PC-3 (cell line): ENCODE results near the gene SUSD4. TPM values are rescaled to one million over a fixed set of nuclear protein-coding genes. Genes with fewer than 3 reads are reported as not detected.

ENCODE experiments used
- ATAC-seq: fragments of 200-7000 bp; cut with Tn5 transposase; 2 replicates; pipeline ENCODE4 v1.9.1; 2020; ENCODE audit warnings: mild to moderate bottlenecking, moderate library complexity
- BruUV-seq: library from RNA; stranded (reverse); fragments of 400-500 nt; replicated peaks from 2 replicates; lab custom pipeline; 2021; lab: Mats Ljungman, UMichigan
- CTCF ChIA-PET: fragments of 300-600 bp; sonication (Branson Sonifier 250); formaldehyde crosslinking; loops from one replicate; lab custom pipeline; 2022; ENCODE audit warnings: antibody characterized with exemption; lab: Charles Lee
- POLR2A ChIA-PET: fragments of 300-600 bp; sonication (Branson Sonifier 250); formaldehyde crosslinking; loops from one replicate; lab custom pipeline; 2022; ENCODE audit warnings: antibody characterized with exemption; ENCODE audit not compliant: unreplicated experiment; lab: Charles Lee
- DNase-seq: peaks from one replicate; pipeline ENCODE4 v3.0.0-alpha.2; 2015
- H2AFZ ChIP-seq: fragments of 300-600 bp; sonication (generic); 2 replicates; pipeline ENCODE4 v1.6.0; 2016; ENCODE audit warnings: antibody characterized with exemption, low read length
- H3F3A ChIP-seq: fragments of 300-600 bp; sonication (generic); one replicate; pipeline ENCODE4 v1.6.0; 2017; ENCODE audit warnings: antibody characterized with exemption, low read length, control low read depth, mild to moderate bottlenecking; ENCODE audit not compliant: unreplicated experiment
- H3K27ac ChIP-seq: fragments of 300-600 bp; sonication (generic); 2 replicates; pipeline ENCODE4 v1.5.1; 2016; ENCODE audit warnings: mild to moderate bottlenecking, low read length
- H3K27me3 ChIP-seq: fragments of 300-600 bp; sonication (generic); 2 replicates; pipeline ENCODE4 v1.6.1; 2016; ENCODE audit warnings: low read length, mixed read lengths
- H3K36me3 ChIP-seq: fragments of 300-600 bp; sonication (generic); 2 replicates; pipeline ENCODE4 v1.6.1; 2016; ENCODE audit warnings: low read depth, mixed run types, low read length, mixed read lengths
- H3K4me1 ChIP-seq: fragments of 300-600 bp; sonication (generic); 2 replicates; pipeline ENCODE4 v1.5.1; 2016; ENCODE audit warnings: low read length; ENCODE audit not compliant: insufficient read depth
- H3K4me2 ChIP-seq: fragments of 300-600 bp; sonication (generic); 2 replicates; pipeline ENCODE4 v1.6.0; 2016; ENCODE audit warnings: low read length
- H3K4me3 ChIP-seq: fragments of 300-600 bp; sonication (generic); 2 replicates; pipeline ENCODE4 v1.5.1; 2016; ENCODE audit warnings: mild to moderate bottlenecking, low read length, mixed read lengths
- H3K79me2 ChIP-seq: fragments of 300-600 bp; sonication (generic); 2 replicates; pipeline ENCODE4 v1.6.1; 2017; ENCODE audit warnings: low read length, mixed read lengths
- H3K9ac ChIP-seq: fragments of 300-600 bp; sonication (generic); 2 replicates; pipeline ENCODE4 v1.6.0; 2016; ENCODE audit warnings: mild to moderate bottlenecking, low read length
- H3K9me2 ChIP-seq: fragments of 300-600 bp; sonication (generic); replicated peaks from 2 replicates; pipeline ENCODE4 v1.6.1; 2016; ENCODE audit warnings: mixed run types, low read length, mixed read lengths
- H3K9me3 ChIP-seq: fragments of 300-600 bp; sonication (generic); 2 replicates; pipeline ENCODE4 v1.6.1; 2016; ENCODE audit warnings: low read length, mixed read lengths
- H4K20me1 ChIP-seq: fragments of 300-600 bp; sonication (generic); 2 replicates; pipeline ENCODE4 v1.6.1; 2016; ENCODE audit warnings: low read length, mixed read lengths
- EZH2 ChIP-seq: fragments of 300-600 bp; sonication (generic); IDR thresholded peaks from one replicate; pipeline ENCODE4 v1.6.1; 2017; ENCODE audit warnings: antibody characterized with exemption, mild to moderate bottlenecking, low read length; ENCODE audit not compliant: unreplicated experiment
- EZH2phosphoT487 ChIP-seq: fragments of 300-600 bp; sonication (generic); IDR thresholded peaks from 2 replicates; pipeline ENCODE4 v1.6.1; 2018; ENCODE audit warnings: mild to moderate bottlenecking, antibody characterized with exemption, low read length, borderline replicate concordance
- intact Hi-C: fragments of 100-400 bp; cut with micrococcal nuclease; formaldehyde crosslinking; loops from 2 replicates; pipeline ENCODE4 v1.9.0; 2023
- total RNA-seq: library from RNA; depleted of rRNA; stranded (reverse); fragments of >200 nt; gene quantifications from 2 replicates; pipeline ENCODE4 v1.2.3, GENCODE V29; 2014
- TF ChIP-seq, protein P1 (sequence below): fragments of 300-600 bp; sonication (generic); conservative IDR thresholded peaks from 2 replicates; pipeline ENCODE4 v1.5.1; 2017; ENCODE audit warnings: antibody characterized with exemption, low read depth, mild to moderate bottlenecking, low read length

Gene SUSD4
- total RNA-seq, 1 experiment from 2014 or later: 5.2 TPM

DNA sequence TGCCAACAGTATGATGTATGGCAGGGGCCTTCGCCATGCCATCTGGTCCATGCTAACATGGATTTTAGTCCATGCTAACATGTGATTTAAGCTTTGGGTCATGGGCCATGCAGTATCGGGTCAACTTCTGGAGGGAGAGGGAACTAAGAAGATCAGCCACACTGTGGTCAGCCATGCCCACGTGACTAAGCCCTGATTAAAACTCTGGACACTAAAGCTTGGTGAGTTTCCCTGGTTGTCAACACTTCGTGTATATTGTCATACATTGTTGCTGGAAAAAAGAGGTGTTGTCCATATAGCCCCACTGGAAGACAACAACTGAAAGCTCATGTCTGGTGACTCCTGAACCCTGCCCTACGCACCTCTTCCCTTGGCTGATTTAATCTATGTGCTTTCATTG is 90.5 kb downstream of the SUSD4 start:
- intact Hi-C loops: no loop called here
- Histone ChIP-seq H3K27me3 (peaks cover 43% of the 10 kb centered on the region), H3K4me3 (no peak overlapping the region), H3K4me1 (no peaks in the 10 kb centered on the region), H3K27ac (no peak overlapping the region), H4K20me1 (no peaks in the 10 kb centered on the region), H3K36me3 (no peaks in the 10 kb centered on the region), H3F3A (no peaks in the 10 kb centered on the region), H3K79me2 (no peaks in the 10 kb centered on the region), H3K9me3 (no peaks in the 10 kb centered on the region), H2AFZ (no peak overlapping the region), H3K9me2 (no peaks in the 10 kb centered on the region), H3K9ac (no peak overlapping the region), H3K4me2 (no peak overlapping the region)
- DNase-seq (no peak), ATAC-seq (no peak)
- TF ChIP-seq EZH2phosphoT487: no peak
- TF ChIP-seq, protein P1, sequence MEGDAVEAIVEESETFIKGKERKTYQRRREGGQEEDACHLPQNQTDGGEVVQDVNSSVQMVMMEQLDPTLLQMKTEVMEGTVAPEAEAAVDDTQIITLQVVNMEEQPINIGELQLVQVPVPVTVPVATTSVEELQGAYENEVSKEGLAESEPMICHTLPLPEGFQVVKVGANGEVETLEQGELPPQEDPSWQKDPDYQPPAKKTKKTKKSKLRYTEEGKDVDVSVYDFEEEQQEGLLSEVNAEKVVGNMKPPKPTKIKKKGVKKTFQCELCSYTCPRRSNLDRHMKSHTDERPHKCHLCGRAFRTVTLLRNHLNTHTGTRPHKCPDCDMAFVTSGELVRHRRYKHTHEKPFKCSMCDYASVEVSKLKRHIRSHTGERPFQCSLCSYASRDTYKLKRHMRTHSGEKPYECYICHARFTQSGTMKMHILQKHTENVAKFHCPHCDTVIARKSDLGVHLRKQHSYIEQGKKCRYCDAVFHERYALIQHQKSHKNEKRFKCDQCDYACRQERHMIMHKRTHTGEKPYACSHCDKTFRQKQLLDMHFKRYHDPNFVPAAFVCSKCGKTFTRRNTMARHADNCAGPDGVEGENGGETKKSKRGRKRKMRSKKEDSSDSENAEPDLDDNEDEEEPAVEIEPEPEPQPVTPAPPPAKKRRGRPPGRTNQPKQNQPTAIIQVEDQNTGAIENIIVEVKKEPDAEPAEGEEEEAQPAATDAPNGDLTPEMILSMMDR: no peak
- no peak for TF ChIP-seq EZH2
- CTCF ChIA-PET: no interaction called here
- BruUV-seq: no TSS peak
- POLR2A ChIA-PET: no interaction called here

DNA sequence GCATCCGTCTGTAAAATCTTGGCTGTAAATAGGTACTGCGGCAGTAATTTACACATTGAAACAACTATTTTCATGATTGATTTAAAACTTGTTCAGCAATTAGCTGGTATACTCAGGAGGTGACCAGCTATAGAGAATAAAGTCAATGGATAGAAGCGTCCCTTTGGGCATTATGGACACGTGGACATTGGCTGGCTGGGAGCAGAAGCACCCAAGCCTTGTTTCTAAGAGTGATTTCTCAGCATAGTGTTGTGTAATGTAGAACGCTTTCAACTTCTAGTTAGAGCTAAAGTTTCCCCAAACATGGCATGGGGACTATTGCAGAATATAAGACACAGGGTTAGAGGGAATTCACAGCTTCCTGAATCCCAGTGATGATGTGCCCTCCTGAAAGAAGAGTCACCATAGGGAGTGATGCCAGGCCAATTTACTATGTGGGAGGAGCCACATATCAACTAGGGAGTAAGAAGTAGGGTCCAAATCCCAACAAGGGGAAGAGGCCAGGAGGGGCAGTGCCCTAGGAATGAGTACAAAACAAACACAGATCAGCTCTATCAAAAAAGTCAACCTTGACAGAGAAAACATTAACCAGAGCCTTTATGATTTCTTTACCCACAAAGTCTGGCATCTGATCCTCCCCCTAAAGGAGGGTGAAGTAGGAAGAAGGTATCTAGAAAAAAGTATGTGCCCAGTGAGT is 92.7 kb downstream of the SUSD4 start:
- H3K9ac ChIP-seq: no peak overlapping the region

DNA sequence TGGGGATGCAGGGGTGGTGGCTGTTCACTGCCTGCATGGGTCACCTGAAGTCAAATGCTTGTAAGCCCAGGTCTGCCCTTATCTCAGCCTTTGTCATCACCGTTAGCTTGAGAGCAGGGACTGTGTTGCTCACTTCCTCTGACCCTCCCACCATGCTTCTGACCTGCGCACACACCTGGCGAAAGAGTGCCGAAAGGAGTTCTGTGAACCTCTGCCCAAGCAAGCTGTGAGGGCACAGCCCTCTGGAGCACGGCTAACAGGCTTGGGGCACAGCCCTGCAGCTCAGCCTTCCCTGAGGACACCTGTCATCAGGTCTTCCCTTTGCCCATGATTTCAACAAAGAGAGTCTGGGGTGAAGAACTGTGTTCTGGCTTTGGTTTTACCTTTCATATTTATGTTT is 93.8 kb downstream of the SUSD4 start:
- H3K4me1 ChIP-seq: no peaks in the 10 kb centered on the region
- no peak overlapping the region for H3K4me3 ChIP-seq
- no peak overlapping the region for H2AFZ ChIP-seq
- DNase-seq: no peak
- H3K27me3 ChIP-seq: peaks cover 60% of the 10 kb centered on the region
- H3K4me2 ChIP-seq: no peak overlapping the region
- no peaks in the 10 kb centered on the region for H3K9me2 ChIP-seq
- no peaks in the 10 kb centered on the region for H3K9me3 ChIP-seq
- no TSS peak for BruUV-seq
- no peaks in the 10 kb centered on the region for H3F3A ChIP-seq
- H4K20me1 ChIP-seq: no peaks in the 10 kb centered on the region
- no peak overlapping the region for H3K9ac ChIP-seq
- no peaks in the 10 kb centered on the region for H3K36me3 ChIP-seq
- TF ChIP-seq, protein P1: no peak
- no peak for TF ChIP-seq EZH2
- TF ChIP-seq EZH2phosphoT487: no peak
- no peaks in the 10 kb centered on the region for H3K79me2 ChIP-seq
- no peak for ATAC-seq
- CTCF ChIA-PET: no interaction called here
- H3K27ac ChIP-seq: no peak overlapping the region
- POLR2A ChIA-PET: no interaction called here
- intact Hi-C loops: no loop called here

More for the DNA sequence above, 92.7 kb downstream of the SUSD4 start:
- DNase-seq (no peak), ATAC-seq (no peak)
- no peaks in the 10 kb centered on the region for H3K79me2 ChIP-seq
- CTCF ChIA-PET: no interaction called here
- no TSS peak for BruUV-seq
- intact Hi-C loops: no loop called here
- peaks cover 56% of the 10 kb centered on the region for H3K27me3 ChIP-seq
- H3K36me3 ChIP-seq: no peaks in the 10 kb centered on the region
- H4K20me1 ChIP-seq: no peaks in the 10 kb centered on the region
- no peaks in the 10 kb centered on the region for H3K9me2 ChIP-seq
- no peaks in the 10 kb centered on the region for H3K4me1 ChIP-seq
- POLR2A ChIA-PET: no interaction called here
- H3K4me3 ChIP-seq: no peak overlapping the region
- H3K4me2 ChIP-seq: no peak overlapping the region
- H2AFZ ChIP-seq: no peak overlapping the region
- H3K9me3 ChIP-seq: no peaks in the 10 kb centered on the region
- no peaks in the 10 kb centered on the region for H3F3A ChIP-seq
- TF ChIP-seq EZH2: no peak
- TF ChIP-seq, protein P1: no peak
- no peak for TF ChIP-seq EZH2phosphoT487
- H3K27ac ChIP-seq: no peak overlapping the region
